GM23248 (cell line): ENCODE data around the gene ADGRL3. TPM values are rescaled to one million over a fixed set of nuclear protein-coding genes. Genes with fewer than 3 reads are reported as not detected.

Source experiments
- DNase-seq: peaks from one replicate; pipeline ENCODE4 v3.0.0-alpha.2; 2015
- H2AFZ ChIP-seq: fragments of 200-600 bp; sonication (generic); 2 replicates; pipeline ENCODE4 v1.6.1; 2016; ENCODE audit warnings: antibody characterized with exemption
- H3F3A ChIP-seq: fragments of 200-600 bp; sonication (generic); 2 replicates; pipeline ENCODE4 v1.6.1; 2016; ENCODE audit warnings: mild to moderate bottlenecking, antibody characterized with exemption, mixed run types; ENCODE audit not compliant: insufficient read depth
- H3K27ac ChIP-seq: fragments of 200-600 bp; sonication (generic); 2 replicates; pipeline ENCODE4 v1.5.1; 2016; ENCODE audit warnings: mild to moderate bottlenecking
- H3K27me3 ChIP-seq: fragments of 200-600 bp; sonication (generic); replicated peaks from 2 replicates; pipeline ENCODE4 v1.6.1; 2016; ENCODE audit warnings: mild to moderate bottlenecking; ENCODE audit not compliant: insufficient read depth
- H3K36me3 ChIP-seq: fragments of 200-600 bp; sonication (generic); 2 replicates; pipeline ENCODE4 v1.6.1; 2016; ENCODE audit warnings: low read depth, mild to moderate bottlenecking
- H3K4me1 ChIP-seq: fragments of 200-600 bp; sonication (generic); 2 replicates; pipeline ENCODE4 v1.6.1; 2016; ENCODE audit warnings: mild to moderate bottlenecking; ENCODE audit not compliant: insufficient read depth
- H3K4me2 ChIP-seq: fragments of 200-600 bp; sonication (generic); one replicate; pipeline ENCODE4 v1.6.1; 2016; ENCODE audit warnings: mild to moderate bottlenecking; ENCODE audit not compliant: unreplicated experiment
- H3K4me3 ChIP-seq: fragments of 200-600 bp; sonication (generic); 2 replicates; pipeline ENCODE4 v1.5.1; 2016; ENCODE audit warnings: mild to moderate bottlenecking
- H3K79me2 ChIP-seq: fragments of 200-600 bp; sonication (generic); 2 replicates; pipeline ENCODE4 v1.6.1; 2016; ENCODE audit warnings: mild to moderate bottlenecking; ENCODE audit not compliant: insufficient read depth
- H3K9ac ChIP-seq: fragments of 200-600 bp; sonication (generic); 2 replicates; pipeline ENCODE4 v1.6.1; 2016; ENCODE audit warnings: mild to moderate bottlenecking
- H3K9me2 ChIP-seq: fragments of 200-600 bp; sonication (generic); 2 replicates; pipeline ENCODE4 v1.6.1; 2016; ENCODE audit warnings: mixed run types, mild to moderate bottlenecking, moderate library complexity; ENCODE audit not compliant: insufficient read depth
- H3K9me3 ChIP-seq: fragments of 200-600 bp; sonication (generic); one replicate; pipeline ENCODE4 v1.6.1; 2017; ENCODE audit warnings: low read depth
- H4K20me1 ChIP-seq: fragments of 200-600 bp; sonication (generic); 2 replicates; pipeline ENCODE4 v1.6.0; 2016; ENCODE audit not compliant: insufficient read depth
- EZH2 ChIP-seq: fragments of 200-600 bp; sonication (generic); IDR thresholded peaks from 2 replicates; pipeline ENCODE4 v1.6.1; 2018; ENCODE audit warnings: antibody characterized with exemption, mild to moderate bottlenecking; ENCODE audit not compliant: insufficient read depth, poor library complexity, severe bottlenecking
- EZH2phosphoT487 ChIP-seq: fragments of 200-600 bp; sonication (generic); IDR thresholded peaks from 2 replicates; pipeline ENCODE4 v1.6.1; 2018; ENCODE audit warnings: antibody characterized with exemption, moderate library complexity, mild to moderate bottlenecking, low read depth; ENCODE audit not compliant: insufficient read depth
- WGBS, 2 experiments: methylation state at CpG; one replicate each; pipeline ENCODE4 v1.1.6; 2015 to 2017; ENCODE audit warnings: low lambda C conversion rate in 2 of 2, low coverage in 1 of 2; ENCODE audit errors: missing lambda C conversion rate in 2 of 2; 5-methylcytosine and 5-hydroxymethylcytosine counted together
- in situ Hi-C: fragments of 300-500 bp; cut with MboI; formaldehyde crosslinking; loops from 2 replicates; pipeline ENCODE4 v1.15.0; 2020
- polyA plus RNA-seq: library from polyadenylated mRNA; unstranded; fragments of >200 nt; fragmentation: Nextera tagmentation; extraction: Ambion mirVana; gene quantifications from 2 replicates; pipeline ENCODE4 v1.2.1, GENCODE V29; 2016
- total RNA-seq: library from RNA; depleted of rRNA; stranded (reverse); fragments of >200 nt; shearing (Covaris generic); gene quantifications from 2 replicates; pipeline ENCODE4 v1.2.3, GENCODE V29; 2014

Gene ADGRL3
- total and polyA plus RNA-seq, 2 experiments from 2014 or later: not detected

DNA sequence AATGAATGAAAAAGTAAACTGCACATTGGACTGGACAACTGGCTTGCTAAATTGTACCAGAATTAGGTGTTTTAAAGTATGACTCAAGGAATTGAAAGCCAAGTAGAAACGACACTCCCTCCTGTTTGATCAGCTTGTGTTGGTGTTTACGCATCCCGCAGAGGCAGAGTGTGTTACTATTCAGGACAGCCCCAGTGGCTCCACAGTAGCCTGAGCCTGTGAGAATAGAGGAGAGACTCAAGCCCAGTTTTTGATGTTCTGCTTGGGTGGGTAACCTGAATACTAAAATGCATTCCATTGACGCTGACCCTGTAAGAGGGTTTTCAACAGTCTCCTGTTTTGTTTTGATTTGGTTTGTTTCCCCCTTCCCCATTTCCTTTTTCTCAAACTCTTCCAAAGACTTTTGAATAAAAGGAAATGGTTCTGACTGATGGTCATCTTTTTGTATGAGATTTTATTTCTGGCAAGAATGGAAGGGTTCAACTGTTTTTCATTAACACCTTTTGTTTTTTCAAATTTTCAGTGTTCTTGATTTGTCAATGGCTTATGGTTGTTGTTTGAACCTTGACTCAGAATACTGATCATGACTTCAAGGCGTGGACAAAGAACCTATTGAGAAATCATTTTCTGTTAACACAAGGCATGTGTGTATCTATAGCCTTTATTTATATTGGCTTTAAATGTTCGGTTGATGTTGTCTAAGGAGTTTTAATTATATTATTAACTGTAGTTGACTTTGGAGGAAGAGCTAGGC is 10.2 kb downstream of the ADGRL3 start:
- Histone ChIP-seq H3K36me3 (no peaks in the 10 kb centered on the region), H3K4me3 (no peak overlapping the region), H3K79me2 (no peaks in the 10 kb centered on the region), H3K27me3 (no peaks in the 10 kb centered on the region), H3K27ac (no peak overlapping the region), H4K20me1 (no peaks in the 10 kb centered on the region), H3K4me1 (no peaks in the 10 kb centered on the region), H3K4me2 (no peak overlapping the region), H3K9me2 (peaks cover 3% of the 10 kb centered on the region; the same call in 1 of the 2 replicates), H3K9ac (no peak overlapping the region), H2AFZ (no peak overlapping the region), H3F3A (no peaks in the 10 kb centered on the region), H3K9me3 (no peaks in the 10 kb centered on the region)
- in situ Hi-C loops: no loop called here
- WGBS, 2 experiments: 37 to 45% methylated on average over 6 of the region's 6 CpGs
- TF ChIP-seq EZH2phosphoT487 (no peak), EZH2 (no peak)
- no peak for DNase-seq

- Histone ChIP-seq H3K9me3 (no peaks in the 10 kb centered on the region), H4K20me1 (no peaks in the 10 kb centered on the region), H3K9ac (no peak overlapping the region), H3K4me2 (no peak overlapping the region), H3K4me3 (no peak overlapping the region), H3K9me2 (peaks cover 3% of the 10 kb centered on the region; the same call in 1 of the 2 replicates), H3K36me3 (no peaks in the 10 kb centered on the region), H3K4me1 (no peaks in the 10 kb centered on the region), H3K79me2 (no peaks in the 10 kb centered on the region), H3K27ac (no peak overlapping the region), H3F3A (no peaks in the 10 kb centered on the region), H2AFZ (no peak overlapping the region), H3K27me3 (no peaks in the 10 kb centered on the region)
- no peak for DNase-seq
- TF ChIP-seq EZH2: no peak
- no peak for TF ChIP-seq EZH2phosphoT487
- WGBS, 2 experiments: 3 to 5% methylated on average over 1 of the region's 1 CpG
- in situ Hi-C loops: no loop called here
Observed at GRCh38 chr4:61211781-61212180, 11.7 kb downstream of the ADGRL3 start.

DNA sequence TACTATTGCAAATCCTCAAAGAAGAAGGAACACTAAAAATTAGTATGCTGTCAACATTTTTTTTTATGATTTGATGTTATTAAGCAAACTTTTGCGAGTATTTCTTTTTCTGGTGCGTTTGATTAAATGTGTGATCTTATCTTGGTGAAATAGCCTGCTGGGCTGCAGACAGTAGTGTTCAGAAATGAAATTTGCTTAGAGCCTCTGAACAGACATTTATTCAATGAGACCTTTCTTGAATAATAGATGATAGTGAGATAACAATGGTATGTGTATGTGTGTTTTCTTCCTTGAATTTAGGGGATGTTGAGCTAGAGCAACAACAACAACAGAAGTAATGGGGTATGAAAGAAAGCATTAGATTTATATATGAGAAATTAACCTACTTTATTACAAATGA is 12.7 kb downstream of the ADGRL3 start:
- no peak overlapping the region for H3K9ac ChIP-seq
- no peaks in the 10 kb centered on the region for H3K9me3 ChIP-seq
- no peaks in the 10 kb centered on the region for H3K36me3 ChIP-seq
- H2AFZ ChIP-seq: no peak overlapping the region
- no peaks in the 10 kb centered on the region for H4K20me1 ChIP-seq
- H3K4me3 ChIP-seq: no peak overlapping the region
- peaks cover 3% of the 10 kb centered on the region; the same call in 1 of the 2 replicates for H3K9me2 ChIP-seq
- no peaks in the 10 kb centered on the region for H3K79me2 ChIP-seq
- H3K4me1 ChIP-seq: no peaks in the 10 kb centered on the region
- H3K27ac ChIP-seq: no peak overlapping the region
- no peaks in the 10 kb centered on the region for H3F3A ChIP-seq
- DNase-seq: no peak
- in situ Hi-C loops: no loop called here
- TF ChIP-seq EZH2 (no peak), EZH2phosphoT487 (no peak)
- no peaks in the 10 kb centered on the region for H3K27me3 ChIP-seq
- WGBS, 2 experiments: 15 to 31% methylated on average over 2 of the region's 2 CpGs
- no peak overlapping the region for H3K4me2 ChIP-seq

GRCh38 chr4:61214680-61215079 is 14.6 kb downstream of the ADGRL3 start:
- H3K27me3 ChIP-seq: no peaks in the 10 kb centered on the region
- H3F3A ChIP-seq: no peaks in the 10 kb centered on the region
- H3K9me2 ChIP-seq: peaks cover 3% of the 10 kb centered on the region; the same call in 1 of the 2 replicates
- H3K36me3 ChIP-seq: no peaks in the 10 kb centered on the region
- no peaks in the 10 kb centered on the region for H3K4me1 ChIP-seq
- WGBS, 2 experiments: 24 to 32% methylated on average over 5 of the region's 5 CpGs
- no peak overlapping the region for H3K27ac ChIP-seq
- no peak overlapping the region for H2AFZ ChIP-seq
- in situ Hi-C loops: no loop called here
- no peak for DNase-seq
- no peak overlapping the region for H3K4me2 ChIP-seq
- TF ChIP-seq EZH2phosphoT487 (no peak), EZH2 (no peak)
- H4K20me1 ChIP-seq: no peaks in the 10 kb centered on the region
- no peaks in the 10 kb centered on the region for H3K79me2 ChIP-seq
- no peaks in the 10 kb centered on the region for H3K9me3 ChIP-seq
- H3K9ac ChIP-seq: no peak overlapping the region
- no peak overlapping the region for H3K4me3 ChIP-seq

GRCh38 chr4:61217222-61217621 is 17.1 kb downstream of the ADGRL3 start:
- Histone ChIP-seq H3K4me1 (no peaks in the 10 kb centered on the region), H4K20me1 (no peaks in the 10 kb centered on the region), H3K79me2 (no peaks in the 10 kb centered on the region), H2AFZ (no peak overlapping the region), H3K27ac (no peak overlapping the region), H3K36me3 (no peaks in the 10 kb centered on the region), H3K9ac (no peak overlapping the region), H3K9me2 (no peaks in the 10 kb centered on the region), H3K27me3 (no peaks in the 10 kb centered on the region), H3K4me3 (no peak overlapping the region), H3K9me3 (no peaks in the 10 kb centered on the region), H3K4me2 (no peak overlapping the region), H3F3A (no peaks in the 10 kb centered on the region)
- in situ Hi-C loops: no loop called here
- WGBS, 2 experiments: 5 to 14% methylated on average over 1 of the region's 1 CpG
- TF ChIP-seq EZH2phosphoT487 (no peak), EZH2 (no peak)
- no peak for DNase-seq
